CD4-positive, alpha-beta T cell treated with Interleukin-2 at 100 ng/mL for 4 hours (primary cell): ENCODE results near the gene BSDC1.

Source experiments
- DNase-seq: peaks from one replicate; pipeline ENCODE4 v3.0.0-alpha.2; 2020; ENCODE audit warnings: low spot score

The BSDC1 gene

DNA sequence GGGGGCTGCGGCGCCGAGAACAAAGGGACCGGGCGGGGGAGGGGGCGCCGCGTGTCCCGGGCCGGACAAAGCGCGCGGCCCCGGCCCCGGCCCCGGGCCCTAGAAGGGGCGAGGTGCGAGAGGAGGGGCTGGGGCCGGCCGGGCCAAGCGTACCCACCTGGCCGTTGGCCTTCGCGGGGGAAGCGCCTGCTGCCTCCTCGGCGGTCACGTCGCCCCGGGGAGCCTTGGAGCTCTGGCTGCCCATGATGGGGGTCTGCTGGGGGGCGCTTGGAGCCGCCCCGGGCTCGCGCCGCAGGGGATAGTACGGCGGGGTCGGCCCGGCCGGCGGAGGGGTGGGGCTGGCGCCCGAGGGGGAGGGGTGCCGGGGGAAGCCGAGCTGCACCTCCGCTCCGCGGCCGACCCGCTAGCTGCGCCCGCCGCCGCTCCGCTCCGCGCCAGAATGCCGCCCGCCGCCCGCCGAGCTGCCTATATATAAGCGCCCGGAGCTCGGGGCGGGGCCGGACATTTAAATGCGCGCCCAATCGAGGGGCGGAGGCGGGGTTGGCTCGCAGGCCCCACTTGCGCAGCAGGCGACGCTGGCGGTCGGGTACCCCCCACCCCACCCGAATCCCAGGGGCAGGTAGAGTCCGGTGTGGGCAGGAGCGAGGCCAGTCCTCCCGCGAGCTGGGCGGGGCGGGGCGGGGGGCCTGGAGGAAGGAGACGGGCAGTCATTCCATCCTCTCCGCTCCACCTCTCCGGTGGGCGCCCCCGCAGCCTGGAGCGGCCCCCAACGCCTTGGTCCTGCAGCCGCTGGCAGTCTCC is 58.3 kb downstream of the BSDC1 start, which contains the start of gene MARCKSL1:
Gene MARCKSL1 (minus strand): TSS at position 444 of the 801 bp plus-strand sequence. CDS start 200 bp downstream, at position 244.
- DNase-seq, result peak; percentile 87

DNA sequence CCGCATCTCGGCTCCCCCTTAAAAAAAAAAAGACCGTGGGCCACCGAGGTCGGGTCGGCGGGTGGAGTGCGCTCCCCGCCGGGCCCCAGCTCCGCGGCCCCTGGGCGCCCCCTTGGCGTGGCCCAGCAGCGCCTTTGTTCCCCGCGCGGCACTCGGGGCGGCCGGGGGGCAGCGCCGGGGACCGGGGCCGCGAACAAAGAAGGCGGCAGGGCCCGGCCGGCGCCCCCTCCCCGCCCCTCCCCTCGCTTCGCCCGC is 58.8 kb downstream of the BSDC1 start:
- DNase-seq, result no peak

DNA sequence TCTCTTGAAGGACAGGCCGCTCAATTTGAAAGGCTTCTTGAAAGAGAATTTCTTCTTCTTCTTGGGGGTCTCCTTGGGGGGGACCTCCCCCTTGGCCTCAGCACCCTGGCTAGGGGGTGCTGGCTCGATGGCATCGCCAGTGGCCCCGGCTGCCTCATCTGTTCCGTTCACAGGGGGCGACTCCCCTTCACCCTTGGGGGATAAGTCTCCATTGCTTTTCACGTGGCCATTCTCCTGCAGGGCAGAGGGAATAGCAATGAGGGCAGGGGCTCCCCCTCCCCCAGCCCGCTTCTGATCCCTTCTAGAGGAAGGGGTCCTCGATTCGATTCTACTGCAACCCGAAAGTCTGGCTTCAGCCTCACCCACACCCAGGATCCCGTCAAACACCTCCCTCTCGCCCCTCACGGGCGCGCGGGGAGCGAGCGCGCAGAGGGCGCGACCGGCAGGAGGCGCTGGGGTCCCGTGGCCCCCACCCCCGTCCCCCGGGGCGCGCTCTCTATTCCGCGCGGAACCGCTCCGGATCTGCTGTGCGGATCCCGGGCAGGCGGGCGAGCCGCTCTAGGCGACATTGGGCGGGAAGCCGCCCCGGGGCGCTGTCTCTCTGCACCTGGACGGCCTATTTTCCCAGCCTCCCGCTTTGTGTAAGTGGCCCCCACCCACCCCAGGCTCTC is 59.2 kb downstream of the BSDC1 start:
- DNase-seq, result peak; percentile 66

DNA sequence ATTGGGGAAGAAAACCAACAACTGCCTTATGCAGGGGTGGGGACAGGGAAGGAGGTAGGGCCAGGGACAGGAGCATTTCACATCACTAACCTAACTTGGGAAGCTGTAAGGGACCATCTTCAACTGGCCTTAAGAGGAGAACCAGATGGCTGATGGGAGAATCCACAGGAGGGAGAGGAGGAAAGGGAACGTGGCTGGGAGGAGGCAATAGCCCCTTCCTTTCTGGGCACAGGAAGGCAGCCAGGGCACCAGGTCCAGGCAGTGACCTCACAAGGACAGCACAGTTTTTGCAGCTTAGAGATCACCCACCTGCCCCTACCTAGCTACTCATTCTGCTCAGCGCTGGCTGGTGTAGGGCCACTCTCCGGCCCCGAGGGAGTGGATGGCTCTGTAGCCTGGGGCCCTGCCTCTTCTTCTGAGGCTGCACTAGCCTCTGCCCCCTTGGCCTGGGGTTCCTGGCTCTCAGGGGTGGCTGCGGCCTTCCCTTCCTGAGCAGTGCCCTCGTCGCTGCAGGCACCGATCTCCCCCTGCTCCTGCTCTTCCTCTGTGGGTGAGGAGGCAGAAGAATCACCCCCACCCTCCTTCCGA is 59.9 kb downstream of the BSDC1 start:
- no peak for DNase-seq

DNA sequence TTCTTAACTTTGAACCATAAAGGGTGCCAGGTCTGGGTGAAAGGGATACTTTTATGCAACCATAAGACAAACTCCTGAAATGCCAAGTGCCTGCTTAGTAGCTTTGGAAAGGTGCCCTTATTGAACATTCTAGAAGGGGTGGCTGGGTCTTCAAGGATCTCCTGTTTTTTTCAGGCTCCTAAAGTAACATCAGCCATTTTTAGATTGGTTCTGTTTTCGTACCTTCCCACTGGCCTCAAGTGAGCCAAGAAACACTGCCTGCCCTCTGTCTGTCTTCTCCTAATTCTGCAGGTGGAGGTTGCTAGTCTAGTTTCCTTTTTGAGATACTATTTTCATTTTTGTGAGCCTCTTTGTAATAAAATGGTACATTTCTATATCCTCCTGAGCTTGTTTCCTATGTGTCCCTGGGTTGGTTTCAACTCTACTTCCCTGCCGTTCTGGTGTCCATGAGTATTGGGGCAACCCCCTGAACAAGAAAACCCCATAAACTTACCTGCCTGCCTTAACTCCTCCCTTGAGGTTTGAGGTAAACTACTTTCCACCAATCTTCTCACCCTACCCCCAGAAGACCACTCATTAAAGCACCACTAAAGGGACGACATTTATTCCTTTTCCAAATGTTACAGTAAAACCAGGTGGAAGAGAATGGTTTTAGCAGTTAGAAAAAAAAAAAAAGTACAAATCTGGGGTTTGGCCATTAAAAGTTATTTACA is 60.8 kb downstream of the BSDC1 start:
- no peak for DNase-seq

DNA sequence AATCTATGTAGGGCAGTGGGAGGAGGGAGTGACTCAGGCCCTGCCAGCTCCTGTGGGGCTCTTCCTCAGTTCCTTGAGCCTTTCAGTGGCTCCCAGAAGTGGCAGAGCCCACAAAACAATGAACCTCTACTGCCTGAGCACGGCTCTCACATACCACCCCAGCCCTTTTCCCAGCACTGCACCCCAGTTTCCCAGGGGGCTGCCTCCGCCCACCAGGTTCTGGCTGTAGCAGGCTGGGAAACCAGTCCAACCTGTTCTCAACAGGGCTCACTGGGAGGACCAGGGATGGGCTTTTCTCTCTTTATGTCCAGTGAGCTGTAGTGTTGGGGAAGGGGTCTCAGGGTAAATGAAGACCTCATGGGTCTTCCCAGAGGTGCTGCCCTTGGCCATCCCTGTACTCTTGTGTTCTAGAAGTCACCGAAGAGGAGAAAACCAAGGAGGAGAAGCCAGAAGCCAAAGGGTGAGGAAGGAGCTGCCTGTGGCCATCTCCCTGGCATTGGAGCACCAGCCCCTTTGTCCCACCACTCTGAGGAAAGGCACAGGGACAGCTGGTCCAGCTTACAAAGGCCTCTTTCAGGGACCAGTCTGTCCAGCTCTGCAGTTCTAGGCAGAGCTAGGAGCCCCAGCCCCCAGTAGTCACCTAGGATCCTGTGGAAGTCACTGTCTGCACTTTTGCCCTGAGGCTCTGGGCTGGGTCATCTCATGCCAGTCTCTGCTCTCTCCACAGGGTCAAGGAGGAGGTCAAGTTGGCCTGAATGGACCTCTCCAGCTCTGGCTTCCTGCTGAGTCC is 61.8 kb downstream of the BSDC1 start:
- no peak for DNase-seq

DNA sequence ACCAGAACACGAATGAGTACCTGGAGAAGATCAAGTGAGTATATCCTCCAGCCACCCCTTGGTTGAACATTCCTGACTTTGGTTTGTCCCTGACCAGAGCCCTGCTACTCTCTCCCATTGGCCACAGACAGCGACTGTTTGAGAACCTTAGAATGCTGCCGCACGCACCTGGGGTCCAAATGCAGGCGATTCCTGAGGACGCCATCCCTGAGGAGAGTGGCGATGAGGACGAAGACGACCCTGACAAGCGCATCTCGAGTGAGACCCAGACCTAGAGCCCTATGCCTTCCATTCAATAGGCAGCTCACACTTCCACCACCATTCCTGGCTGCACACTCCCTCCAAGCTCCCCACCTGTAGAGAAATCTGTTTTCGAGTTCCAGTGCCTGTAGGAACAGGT is 62.7 kb downstream of the BSDC1 start:
- DNase-seq, result no peak

DNA sequence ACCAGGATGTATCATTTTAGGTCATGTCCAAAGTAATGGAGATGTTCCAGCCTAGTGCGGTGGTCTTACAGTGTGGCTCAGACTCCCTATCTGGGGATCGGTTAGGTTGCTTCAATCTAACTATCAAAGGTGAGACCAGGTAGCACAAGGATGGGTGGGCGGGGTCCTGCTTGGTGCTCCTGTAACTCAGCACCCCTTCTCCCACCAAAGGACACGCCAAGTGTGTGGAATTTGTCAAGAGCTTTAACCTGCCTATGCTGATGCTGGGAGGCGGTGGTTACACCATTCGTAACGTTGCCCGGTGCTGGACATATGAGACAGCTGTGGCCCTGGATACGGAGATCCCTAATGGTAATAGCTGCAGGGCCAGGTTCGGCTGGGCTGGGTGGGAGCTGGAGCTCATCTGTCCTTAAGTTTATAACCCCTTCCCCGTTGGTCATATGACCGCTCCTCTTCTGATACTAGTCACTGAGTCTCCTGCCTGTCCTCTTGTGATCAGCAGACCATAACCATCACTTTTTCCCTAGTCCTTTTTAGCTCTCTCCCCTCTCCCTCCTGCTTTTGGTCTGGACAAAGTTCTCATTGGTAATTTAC is 63.6 kb downstream of the BSDC1 start:
- no peak for DNase-seq

DNA sequence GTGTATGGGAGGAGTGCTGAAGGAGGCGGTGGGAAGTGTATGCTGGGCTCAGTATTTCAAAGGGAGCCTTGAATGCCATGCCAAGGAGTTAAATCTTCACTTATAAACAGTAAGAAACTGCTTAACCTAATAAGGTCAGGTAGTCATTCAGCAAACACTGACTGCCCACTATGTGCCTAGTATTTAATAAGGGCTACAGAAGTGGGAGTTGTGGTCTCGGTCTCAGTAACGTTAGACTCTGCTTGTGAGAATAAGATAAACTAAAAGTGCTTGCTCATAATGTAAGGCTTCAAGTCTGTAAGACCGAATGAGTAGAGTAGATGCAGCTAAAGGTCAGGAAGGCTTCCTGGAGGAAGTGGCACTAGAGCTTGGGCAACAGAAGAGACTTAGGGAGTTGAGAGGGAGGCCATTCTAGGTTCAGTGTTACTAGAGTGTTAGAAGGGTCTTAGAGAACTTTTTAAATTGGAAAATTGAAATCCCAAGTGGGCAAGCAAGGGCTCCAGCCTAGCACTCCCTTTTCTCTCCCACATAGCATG is 64.2 kb downstream of the BSDC1 start:
- DNase-seq, result no peak

DNA sequence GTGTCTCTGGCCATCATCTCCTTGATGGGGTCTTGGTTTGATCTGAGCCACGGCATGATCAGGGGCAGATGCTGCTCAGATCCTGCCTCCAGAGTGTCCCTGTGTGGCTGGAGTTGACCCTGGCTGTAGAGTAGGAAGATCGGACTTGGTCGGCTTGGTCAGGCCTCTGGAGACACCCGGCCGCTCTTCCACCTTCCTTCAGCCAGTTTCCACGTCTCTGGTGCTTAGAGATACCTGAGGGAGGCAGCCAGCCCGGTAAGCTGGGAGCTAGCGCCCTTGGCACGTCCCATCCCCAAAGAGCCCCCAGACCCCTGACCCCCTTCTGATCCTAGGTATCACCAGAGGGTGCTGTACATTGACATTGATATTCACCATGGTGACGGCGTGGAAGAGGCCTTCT is 67.0 kb downstream of the BSDC1 start:
- DNase-seq, result no peak

DNA sequence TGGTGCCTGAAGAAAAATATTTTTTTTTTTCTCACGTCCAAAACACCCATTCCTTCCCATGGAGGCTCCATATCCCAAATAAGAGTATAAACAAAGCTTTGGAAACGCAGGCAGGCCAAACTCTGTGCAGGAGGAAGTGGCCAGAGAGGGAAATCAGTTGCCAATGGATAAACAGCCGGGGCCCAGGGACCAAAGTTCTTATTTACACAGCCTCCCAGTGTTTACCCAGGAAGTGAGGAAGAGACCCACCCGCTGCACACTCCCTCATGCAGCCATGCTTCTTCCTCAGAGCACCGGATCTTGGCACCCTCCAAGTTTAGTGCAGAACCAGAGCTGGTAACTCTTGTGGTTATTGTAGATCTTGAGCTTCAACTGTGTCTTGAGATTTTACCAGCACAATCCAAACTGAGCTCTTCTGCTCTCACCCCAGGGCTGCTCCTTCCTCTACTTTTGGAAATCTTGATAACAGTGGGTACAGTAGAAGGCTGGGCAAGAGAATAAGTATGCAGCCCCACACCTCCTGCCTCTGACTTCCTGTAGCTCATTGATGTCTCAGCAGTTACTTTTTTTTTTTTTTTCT is 72.4 kb downstream of the BSDC1 start:
- DNase-seq, result peak; percentile 42

DNA sequence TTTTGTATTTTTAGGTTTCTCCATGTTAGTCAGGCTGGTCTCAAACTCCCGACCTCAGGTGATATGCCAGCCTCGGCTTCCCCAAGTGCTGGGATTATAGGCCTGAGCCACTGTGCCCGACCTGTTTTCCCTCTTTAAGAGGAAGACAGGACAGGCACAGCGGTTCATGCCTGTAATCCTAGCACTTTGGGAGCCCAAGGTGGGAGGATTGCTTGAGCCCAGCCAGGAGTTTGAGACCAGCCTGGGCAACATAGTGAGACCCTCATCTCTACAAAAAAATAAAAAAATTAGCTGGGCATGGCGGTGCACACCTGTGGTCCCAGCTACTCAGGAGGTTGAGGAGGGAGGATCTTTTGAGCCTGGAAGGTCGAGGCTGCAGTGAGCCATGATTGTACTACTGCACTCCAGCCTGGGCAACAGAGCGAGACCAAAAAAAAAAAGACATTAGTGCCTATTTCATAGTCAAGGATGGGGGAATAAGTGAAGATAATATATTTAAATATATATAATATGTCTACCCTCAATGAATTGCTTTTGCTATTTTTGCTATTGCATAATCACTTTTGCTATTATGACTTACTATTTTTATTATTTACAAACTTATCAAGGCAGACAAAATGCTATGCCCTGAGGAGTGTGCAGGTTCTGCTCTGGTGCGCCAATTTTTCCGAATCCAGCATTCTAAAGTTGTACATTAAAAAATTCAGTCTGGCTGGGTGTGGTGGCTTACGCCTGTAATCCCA is 75.9 kb downstream of the BSDC1 start:
- no peak for DNase-seq

DNA sequence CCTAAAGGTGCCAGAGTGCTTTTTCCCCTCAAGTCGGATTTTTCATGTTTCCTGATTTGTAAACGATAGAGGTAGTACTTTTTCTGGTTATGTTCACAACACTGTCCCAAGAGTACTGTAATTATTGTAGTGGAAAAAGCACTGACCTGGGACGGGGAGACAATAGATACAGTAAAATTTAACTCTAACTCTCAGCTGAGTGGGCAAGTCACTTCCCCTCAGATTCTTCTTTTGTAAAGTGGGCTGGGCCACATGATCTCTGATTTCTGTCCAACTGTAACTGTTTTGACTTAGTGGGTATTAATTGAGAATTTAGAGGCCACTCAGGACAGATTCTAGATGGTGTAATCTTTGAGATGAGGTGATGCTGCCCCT is 77.4 kb downstream of the BSDC1 start:
- no peak for DNase-seq
